MCF 10A (cell line): ENCODE data around the gene OGFOD3. TPM values are rescaled to one million over a fixed set of nuclear protein-coding genes. Genes with fewer than 3 reads are reported as not detected.

Source experiments
- BruUV-seq: library from RNA; stranded (reverse); fragments of 400-500 nt; replicated peaks from 2 replicates; lab custom pipeline; 2021; lab: Mats Ljungman, UMichigan
- CTCF ChIA-PET: fragments of 300-600 bp; sonication (Branson Sonifier 250); formaldehyde crosslinking; extraction: SDS; loops from one replicate; lab custom pipeline; 2021; ENCODE audit warnings: antibody characterized with exemption, inconsistent platforms; lab: Yijun Ruan, JAX
- POLR2A ChIA-PET: fragments of 300-600, 350-650 bp; sonication (Branson Sonifier 250); formaldehyde crosslinking; extraction: SDS; loops from one replicate; lab custom pipeline; 2020; ENCODE audit warnings: antibody characterized with exemption, inconsistent platforms; lab: Yijun Ruan, JAX
- DNase-seq: peaks from one replicate; pipeline ENCODE4 v3.0.0-alpha.2; 2018; ENCODE audit not compliant: unreplicated experiment
- H3K27ac Mint-ChIP-seq: one replicate; pipeline ENCODE4 v1.8.0; 2022; ENCODE audit warnings: mild to moderate bottlenecking, low read depth, mixed read lengths; ENCODE audit not compliant: unreplicated experiment
- H3K27me3 Mint-ChIP-seq: one replicate; pipeline ENCODE4 v1.8.0; 2022; ENCODE audit warnings: mixed read lengths; ENCODE audit not compliant: insufficient read depth, unreplicated experiment
- H3K36me3 Mint-ChIP-seq: one replicate; pipeline ENCODE4 v1.8.0; 2022; ENCODE audit warnings: mild to moderate bottlenecking, moderate library complexity, mixed read lengths; ENCODE audit not compliant: insufficient read depth, unreplicated experiment
- H3K4me1 Mint-ChIP-seq: one replicate; pipeline ENCODE4 v1.8.0; 2022; ENCODE audit warnings: mixed read lengths; ENCODE audit not compliant: insufficient read depth, unreplicated experiment
- H3K4me3 Mint-ChIP-seq: one replicate; pipeline ENCODE4 v1.8.0; 2022; ENCODE audit warnings: mild to moderate bottlenecking, moderate library complexity, mixed read lengths; ENCODE audit not compliant: unreplicated experiment
- H3K9me3 Mint-ChIP-seq: one replicate; pipeline ENCODE4 v1.8.0; 2022; ENCODE audit warnings: mixed read lengths; ENCODE audit not compliant: unreplicated experiment
- intact Hi-C: fragments of 100-400 bp; cut with micrococcal nuclease; formaldehyde crosslinking; loops from 2 replicates; pipeline ENCODE4 v1.14.1; 2022
- total RNA-seq: library from RNA; stranded (reverse); gene quantifications from 2 replicates; pipeline ENCODE4 v1.2.3, GENCODE V29; 2022
- TF ChIP-seq, protein P1 (sequence below): fragments of 200-600 bp; IDR thresholded peaks from one replicate; pipeline ENCODE4 v1.8.0; 2022; ENCODE audit warnings: antibody characterized with exemption, mild to moderate bottlenecking; ENCODE audit not compliant: unreplicated experiment

OGFOD3 gene
- total RNA-seq, 1 experiment from 2014 or later, result 21.1 TPM

DNA sequence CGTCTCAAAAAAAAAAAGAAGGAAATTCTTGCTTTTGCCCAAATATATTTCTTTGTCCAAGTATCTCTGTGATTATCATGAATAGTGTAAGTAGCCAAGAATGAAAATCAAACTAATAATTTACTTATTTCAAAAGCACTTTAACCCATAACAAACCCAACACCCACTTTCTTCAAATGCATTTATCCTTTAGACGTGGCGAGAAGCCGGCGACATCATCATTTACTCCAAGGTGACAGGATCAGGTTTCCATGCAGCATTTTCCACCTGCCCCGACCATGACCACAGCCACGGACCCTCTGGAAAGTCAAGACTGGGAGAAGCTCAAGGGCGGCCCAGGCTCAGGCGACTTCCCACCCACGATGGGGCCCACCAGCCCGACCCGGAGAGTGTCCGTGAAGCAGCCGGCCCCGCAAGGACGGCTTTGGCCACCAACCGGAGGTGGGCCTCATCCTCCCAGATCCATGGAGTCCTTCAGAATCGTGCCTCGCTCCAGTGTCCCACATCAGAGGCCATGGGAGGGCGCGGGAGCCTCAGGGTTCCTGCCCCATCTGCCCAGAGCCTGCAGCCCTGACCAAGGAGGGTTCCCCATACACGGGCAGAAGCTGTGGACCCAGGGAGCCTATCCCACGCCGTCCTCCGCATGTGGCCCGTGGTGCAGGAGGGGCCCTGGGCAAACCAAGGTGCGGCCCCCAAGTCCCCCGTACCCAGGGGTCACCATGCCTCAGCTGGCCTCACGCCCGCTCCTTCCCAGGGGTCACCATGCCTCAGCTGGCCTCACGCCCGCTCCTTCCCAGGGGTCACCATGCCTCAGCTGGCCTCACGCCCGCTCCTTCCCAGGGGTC lies 28.1 kb downstream of the OGFOD3 start:
- Mint-ChIP-seq H3K27ac (no peak overlapping the region), H3K9me3 (no peaks in the 10 kb centered on the region), H3K27me3 (peaks cover 12% of the 10 kb centered on the region), H3K4me1 (peaks cover 9% of the 10 kb centered on the region), H3K4me3 (no peak overlapping the region), H3K36me3 (no peaks in the 10 kb centered on the region)
- CTCF ChIA-PET, result interaction anchor here (0.7 to 1.1 kb wide), 3 partner anchors 21 to 41 kb away, joined by 3 to 4 read pairs (median 3); no protein-coding TSS in a partner anchor
- POLR2A ChIA-PET, result no interaction called here
- TF ChIP-seq, protein P1, sequence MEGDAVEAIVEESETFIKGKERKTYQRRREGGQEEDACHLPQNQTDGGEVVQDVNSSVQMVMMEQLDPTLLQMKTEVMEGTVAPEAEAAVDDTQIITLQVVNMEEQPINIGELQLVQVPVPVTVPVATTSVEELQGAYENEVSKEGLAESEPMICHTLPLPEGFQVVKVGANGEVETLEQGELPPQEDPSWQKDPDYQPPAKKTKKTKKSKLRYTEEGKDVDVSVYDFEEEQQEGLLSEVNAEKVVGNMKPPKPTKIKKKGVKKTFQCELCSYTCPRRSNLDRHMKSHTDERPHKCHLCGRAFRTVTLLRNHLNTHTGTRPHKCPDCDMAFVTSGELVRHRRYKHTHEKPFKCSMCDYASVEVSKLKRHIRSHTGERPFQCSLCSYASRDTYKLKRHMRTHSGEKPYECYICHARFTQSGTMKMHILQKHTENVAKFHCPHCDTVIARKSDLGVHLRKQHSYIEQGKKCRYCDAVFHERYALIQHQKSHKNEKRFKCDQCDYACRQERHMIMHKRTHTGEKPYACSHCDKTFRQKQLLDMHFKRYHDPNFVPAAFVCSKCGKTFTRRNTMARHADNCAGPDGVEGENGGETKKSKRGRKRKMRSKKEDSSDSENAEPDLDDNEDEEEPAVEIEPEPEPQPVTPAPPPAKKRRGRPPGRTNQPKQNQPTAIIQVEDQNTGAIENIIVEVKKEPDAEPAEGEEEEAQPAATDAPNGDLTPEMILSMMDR, result no peak
- no peak for DNase-seq
- BruUV-seq, result no TSS peak
- intact Hi-C loops, result no loop called here

DNA sequence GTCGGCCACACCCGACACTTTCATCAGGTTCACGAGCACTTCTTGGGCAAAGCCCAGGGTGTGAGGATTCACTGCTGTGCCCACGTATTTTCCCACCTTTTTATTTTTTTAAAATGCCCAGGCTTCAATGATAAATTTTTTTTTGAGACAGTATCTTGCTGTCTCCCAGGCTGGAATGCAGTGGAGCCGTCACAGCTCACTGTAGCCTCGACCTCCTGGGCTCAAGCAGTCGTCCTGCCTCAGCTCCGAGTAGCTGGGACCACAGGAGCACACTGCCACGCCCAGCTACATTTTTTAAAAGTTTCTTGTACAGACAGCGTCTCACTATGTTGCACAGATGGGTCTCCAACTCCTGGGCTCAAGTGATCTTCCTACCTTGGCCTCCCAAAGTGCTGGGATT lies 29.0 kb downstream of the OGFOD3 start:
- TF ChIP-seq, protein P1, result no peak
- POLR2A ChIA-PET, result no interaction called here
- H3K9me3 Mint-ChIP-seq, result no peaks in the 10 kb centered on the region
- peaks cover 12% of the 10 kb centered on the region for H3K27me3 Mint-ChIP-seq
- DNase-seq, result no peak
- intact Hi-C loops, result loop anchor here (10.0 kb wide), 1 partner anchor 165 kb away; no protein-coding TSS in a partner anchor
- no peaks in the 10 kb centered on the region for H3K36me3 Mint-ChIP-seq
- peaks cover 9% of the 10 kb centered on the region for H3K4me1 Mint-ChIP-seq
- BruUV-seq, result no TSS peak
- no peak overlapping the region for H3K27ac Mint-ChIP-seq
- H3K4me3 Mint-ChIP-seq, result no peak overlapping the region
- CTCF ChIA-PET, result interaction anchor here (0.6 to 1.1 kb wide), 3 partner anchors 22 to 165 kb away, joined by 3 to 4 read pairs (median 3); no protein-coding TSS in a partner anchor

DNA sequence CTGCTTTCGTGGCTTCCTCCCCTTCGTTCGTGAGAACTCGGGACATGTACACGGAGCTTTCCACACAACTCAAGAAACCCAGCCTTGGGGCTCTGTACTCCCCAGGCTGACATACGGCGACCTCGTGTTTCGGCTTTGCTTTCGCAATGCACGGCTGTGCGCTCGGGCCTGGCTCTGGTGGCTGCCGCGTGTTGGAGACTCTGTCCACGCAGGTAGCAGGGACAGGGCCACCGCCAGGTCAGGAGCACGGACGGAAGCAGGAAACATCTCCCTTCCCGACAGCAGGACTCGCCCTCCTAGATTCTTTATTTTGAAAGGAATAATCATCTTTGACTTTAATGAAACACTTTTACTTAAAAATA lies 29.5 kb downstream of the OGFOD3 start:
- no peaks in the 10 kb centered on the region for H3K36me3 Mint-ChIP-seq
- CTCF ChIA-PET, result no interaction called here
- DNase-seq, result no peak
- H3K27ac Mint-ChIP-seq, result no peak overlapping the region
- H3K9me3 Mint-ChIP-seq, result no peaks in the 10 kb centered on the region
- H3K27me3 Mint-ChIP-seq, result peaks cover 12% of the 10 kb centered on the region
- peaks cover 9% of the 10 kb centered on the region for H3K4me1 Mint-ChIP-seq
- H3K4me3 Mint-ChIP-seq, result no peak overlapping the region
- POLR2A ChIA-PET, result no interaction called here
- intact Hi-C loops, result loop anchor here (10.0 kb wide), 1 partner anchor 166 kb away; no protein-coding TSS in a partner anchor
- TF ChIP-seq, protein P1, result no peak
- BruUV-seq, result no TSS peak

DNA sequence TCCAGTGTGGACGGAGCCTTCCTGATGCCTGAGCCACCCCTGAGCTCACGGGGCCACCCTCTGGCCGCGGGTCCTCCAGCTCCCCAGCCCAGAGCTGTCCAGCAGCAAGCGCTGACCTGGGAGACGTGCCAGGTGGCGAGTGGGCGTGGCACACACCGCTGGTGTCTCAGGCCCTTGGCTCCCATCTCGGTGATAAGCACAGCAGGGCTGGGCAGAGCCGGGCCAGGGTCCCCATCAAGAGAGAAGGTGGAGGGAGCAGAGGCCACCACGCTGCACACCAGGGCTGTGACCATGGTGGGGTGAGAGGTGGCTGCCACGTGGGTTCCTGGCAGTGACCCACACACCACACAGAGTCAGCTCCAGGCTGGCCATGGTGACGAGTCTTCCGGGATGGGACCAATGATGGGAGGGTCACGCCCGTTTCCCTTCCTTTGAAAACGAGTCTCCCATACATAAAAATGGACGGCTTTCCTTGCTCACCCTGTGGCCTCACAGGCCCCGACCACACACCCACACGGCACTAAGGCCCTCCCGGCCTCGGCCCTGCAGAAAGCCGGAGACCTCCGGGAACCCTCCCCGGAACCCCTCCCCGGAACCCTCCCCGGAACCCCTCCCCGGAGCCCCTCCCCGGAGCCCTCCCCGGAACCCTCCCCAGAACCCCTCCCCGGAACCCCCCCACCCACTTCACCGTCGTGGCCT lies 30.0 kb downstream of the OGFOD3 start:
- intact Hi-C loops, result loop anchor here (10.0 kb wide), 1 partner anchor 166 kb away; no protein-coding TSS in a partner anchor

More for the DNA sequence above, 30.0 kb downstream of the OGFOD3 start:
- POLR2A ChIA-PET, result no interaction called here
- Mint-ChIP-seq H3K27me3 (peaks cover 12% of the 10 kb centered on the region), H3K27ac (no peak overlapping the region), H3K4me1 (peaks cover 9% of the 10 kb centered on the region), H3K9me3 (no peaks in the 10 kb centered on the region), H3K4me3 (no peak overlapping the region), H3K36me3 (no peaks in the 10 kb centered on the region)
- DNase-seq, result peak; percentile 30
- TF ChIP-seq, protein P1, result no peak
- BruUV-seq, result no TSS peak
- CTCF ChIA-PET, result no interaction called here
